Endothelial cell of umbilical vein (primary cell): ENCODE data around the gene APOF. TPM values are rescaled to one million over a fixed set of nuclear protein-coding genes. Genes with fewer than 3 reads are reported as not detected.

Source experiments
- BruUV-seq: library from RNA; stranded (reverse); fragments of 400-500 nt; replicated peaks from 2 replicates; lab custom pipeline; 2021; lab: Mats Ljungman, UMichigan
- CTCF ChIA-PET: fragments of 300-600, 350-600 bp; sonication (Branson Sonifier 250); formaldehyde crosslinking; loops from one replicate; lab custom pipeline; 2021; ENCODE audit warnings: antibody characterized with exemption, inconsistent platforms; lab: Charles Lee
- POLR2A ChIA-PET: fragments of 300-600, 350-600 bp; sonication (Branson Sonifier 250); formaldehyde crosslinking; loops from one replicate; lab custom pipeline; 2021; ENCODE audit warnings: antibody characterized with exemption, inconsistent platforms; lab: Charles Lee
- DNase-seq: peaks from one replicate; pipeline ENCODE4 v3.0.0-alpha.2; 2011; ENCODE audit warnings: low read depth, low spot score
- FAIRE-seq: peaks from 2 replicates; lab custom pipeline; 2011; peaks lifted over from hg19 to GRCh38; lab: Jason Lieb, UNC
- H2AFZ ChIP-seq: 2 replicates; pipeline ENCODE4 v1.6.0; 2012; ENCODE audit warnings: low read depth, low read length, control low read depth, inconsistent platforms
- H3K27ac ChIP-seq: 2 replicates; pipeline ENCODE4 v1.5.1; 2011; ENCODE audit warnings: low read depth, mild to moderate bottlenecking, control low read depth, low read length, moderate library complexity; ENCODE audit not compliant: insufficient read depth
- H3K27me3 ChIP-seq, 2 experiments: 2 replicates each; pipeline versions ENCODE4 v1.6.0 to v1.6.1; 2011; ENCODE audit warnings: low read length in 2 of 2, mixed read lengths in 1 of 2; ENCODE audit not compliant: control insufficient read depth in 2 of 2, insufficient read depth in 2 of 2
- H3K36me3 ChIP-seq, 2 experiments: 2 replicates in 1 of 2; 3 replicates in 1 of 2; pipeline ENCODE4 v1.5.1; 2011; ENCODE audit warnings: low read length in 2 of 2, mild to moderate bottlenecking in 1 of 2, moderate library complexity in 1 of 2; ENCODE audit not compliant: control insufficient read depth in 2 of 2, insufficient read depth in 2 of 2; ENCODE audit errors: extremely low read depth in 1 of 2
- H3K4me1 ChIP-seq: 3 replicates; pipeline ENCODE4 v1.5.1; 2011; ENCODE audit warnings: mild to moderate bottlenecking, low read length; ENCODE audit not compliant: control insufficient read depth, insufficient read depth; ENCODE audit errors: extremely low read depth
- H3K4me2 ChIP-seq: 2 replicates; pipeline ENCODE4 v1.6.1; 2011; ENCODE audit warnings: low read length, control low read depth, mixed read lengths; ENCODE audit not compliant: insufficient read depth
- H3K4me3 ChIP-seq, 3 experiments: fragments of 200-600 bp in 1 of 3; sonication (generic), shearing (Covaris generic) in 1 of 3; replicated peaks in 1 of 3; 2 replicates each; pipeline ENCODE4 v1.5.1; 2011 to 2016; ENCODE audit warnings: control low read depth in 3 of 3, low read length in 3 of 3, mild to moderate bottlenecking in 2 of 3, inconsistent platforms in 1 of 3, low read depth in 1 of 3, moderate library complexity in 1 of 3; ENCODE audit not compliant: insufficient read depth in 1 of 3
- H3K79me2 ChIP-seq: 2 replicates; pipeline ENCODE4 v1.6.0; 2012; ENCODE audit warnings: low read length, inconsistent platforms; ENCODE audit not compliant: control insufficient read depth, insufficient read depth
- H3K9ac ChIP-seq: replicated peaks from 2 replicates; pipeline ENCODE3; 2011; ENCODE audit warnings: low read length, control low read depth; ENCODE audit not compliant: insufficient read depth; ENCODE audit errors: extremely low read depth
- H3K9me1 ChIP-seq: replicated peaks from 3 replicates; pipeline ENCODE4 v1.6.0; 2011; ENCODE audit warnings: mild to moderate bottlenecking, low read length; ENCODE audit not compliant: control insufficient read depth, insufficient read depth; ENCODE audit errors: extremely low read depth
- H3K9me3 ChIP-seq: replicated peaks from 2 replicates; pipeline ENCODE4 v1.5.1; 2012; ENCODE audit warnings: low read length, inconsistent platforms; ENCODE audit not compliant: control insufficient read depth, insufficient read depth
- H4K20me1 ChIP-seq: replicated peaks from 2 replicates; pipeline ENCODE3; 2011; ENCODE audit warnings: mild to moderate bottlenecking, low read length; ENCODE audit not compliant: control insufficient read depth, insufficient read depth; ENCODE audit errors: extremely low read depth
- CTCF ChIP-seq, 2 donors: IDR thresholded peaks; 1 replicate in 1 of 2; 2 replicates in 1 of 2; pipeline ENCODE4 v1.5.1; 2011; ENCODE audit warnings: low read length in 2 of 2, mild to moderate bottlenecking in 2 of 2, moderate library complexity in 2 of 2, control low read depth in 1 of 2, inconsistent platforms in 1 of 2, low read depth in 1 of 2; ENCODE audit not compliant: insufficient read depth in 1 of 2; ENCODE audit errors: extremely low read depth in 1 of 2
- EZH2 ChIP-seq: IDR thresholded peaks from 2 replicates; pipeline ENCODE4 v1.6.1; 2012; ENCODE audit warnings: borderline replicate concordance, low read depth, mild to moderate bottlenecking, moderate library complexity, low read length, inconsistent platforms; ENCODE audit not compliant: severe bottlenecking
- FOS ChIP-seq: IDR thresholded peaks from 2 replicates; pipeline ENCODE4 v1.6.1; 2011; ENCODE audit warnings: mild to moderate bottlenecking, low read length, moderate library complexity, borderline replicate concordance; ENCODE audit not compliant: insufficient read depth
- GATA2 ChIP-seq: IDR thresholded peaks from 2 replicates; pipeline ENCODE4 v1.7.0; 2011; ENCODE audit warnings: low read depth, mild to moderate bottlenecking, moderate library complexity, mixed read lengths, low read length; ENCODE audit not compliant: insufficient read length, insufficient read depth
- JUN ChIP-seq: IDR thresholded peaks from 2 replicates; pipeline ENCODE4 v1.6.1; 2011; ENCODE audit warnings: borderline replicate concordance, low read depth; ENCODE audit not compliant: insufficient read length, insufficient read depth
- MYC ChIP-seq: IDR thresholded peaks from one replicate; pipeline ENCODE4 v1.6.1; 2011; ENCODE audit warnings: mild to moderate bottlenecking, low read depth, low read length
- POLR2A ChIP-seq: IDR thresholded peaks from 2 replicates; pipeline ENCODE4 v1.6.1; 2012; ENCODE audit warnings: low read depth, mild to moderate bottlenecking, control low read depth, low read length
- POLR2AphosphoS5 ChIP-seq: IDR thresholded peaks from 2 replicates; pipeline ENCODE4 v1.6.1; 2012; ENCODE audit warnings: low read depth, mild to moderate bottlenecking, control low read depth, low read length, moderate library complexity; ENCODE audit not compliant: insufficient read depth
- dilution Hi-C: fragments of 300-500 bp; cut with MboI; formaldehyde crosslinking; loops from one replicate; pipeline ENCODE4 v1.15.0; 2019; ENCODE audit warnings: low sequenced_read_pairs; ENCODE audit not compliant: extremely low pct_ligation_motif_present
- intact Hi-C: fragments of 100-400 bp; cut with micrococcal nuclease; formaldehyde crosslinking; loops from one replicate; pipeline ENCODE4 v1.10.0; 2022
- polyA plus RNA-seq, 4 experiments: library from polyadenylated mRNA; depleted of rRNA in 3 of 4; stranded (reverse) in 3 of 4; unstranded in 1 of 4; fragments of >200 nt; gene quantifications; 2 replicates each; pipeline versions ENCODE4 v1.2.1 to v1.2.3, GENCODE V29; 2011 to 2012; ENCODE audit warnings: missing spikeins in 1 of 4
- total RNA-seq: library from RNA; stranded (reverse); gene quantifications from 2 replicates; pipeline ENCODE4 v1.2.3, GENCODE V29; 2021
- TF ChIP-seq, protein P1 (sequence below): IDR thresholded peaks from 2 replicates; pipeline ENCODE4 v1.6.1; 2011; ENCODE audit not compliant: insufficient read depth, insufficient read length

The APOF gene
- total and polyA plus RNA-seq, 2 donors (not counting 3 experiments of a cell fraction or from before 2014, with no cell fraction given): not detected

GRCh38 chr12:56377989-56378316, 15.3 kb upstream of the APOF start:
- no TSS peak for BruUV-seq
- Histone ChIP-seq H3K4me2 (no peak overlapping the region), H3K9ac (no peak overlapping the region), H3K4me1 (peaks cover 13% of the 10 kb centered on the region), H3K27ac (no peak overlapping the region), H3K9me3 (no peaks in the 10 kb centered on the region), H3K4me3 (no peak overlapping the region), H4K20me1 (no peaks in the 10 kb centered on the region), H3K27me3 (no peaks in the 10 kb centered on the region), H3K36me3 (no peaks in the 10 kb centered on the region), H3K9me1 (no peaks in the 10 kb centered on the region), H3K79me2 (no peaks in the 10 kb centered on the region), H2AFZ (peak overlapping the region; percentile 69)
- CTCF ChIA-PET: interaction anchor here (0.8 to 3.7 kb wide), 2 partner anchors 38 to 86 kb away, joined by 3 to 15 read pairs; no protein-coding TSS in a partner anchor
- intact Hi-C loops: loop anchor here (1.0 kb wide), 1 partner anchor 86 kb away; no protein-coding TSS in a partner anchor
- POLR2A ChIA-PET: no interaction called here
- dilution Hi-C loops: no loop called here
- no peak for FAIRE-seq
- TF ChIP-seq POLR2AphosphoS5 (no peak), CTCF (IDR thresholded peaks at IDR 0.05; ENCODE audit: extremely low read depth in 1 of 2, insufficient read depth in 1 of 2, low read depth in 1 of 2, low read length in 2 of 2) (no peak), JUN (no peak), GATA2 (no peak), POLR2A (no peak), MYC (no peak), EZH2 (no peak), FOS (no peak)
- TF ChIP-seq, protein P1, sequence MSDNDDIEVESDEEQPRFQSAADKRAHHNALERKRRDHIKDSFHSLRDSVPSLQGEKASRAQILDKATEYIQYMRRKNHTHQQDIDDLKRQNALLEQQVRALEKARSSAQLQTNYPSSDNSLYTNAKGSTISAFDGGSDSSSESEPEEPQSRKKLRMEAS: no peak
- no peak for DNase-seq
